ENCODE data around the gene SOX10. TPM values are rescaled to one million over a fixed set of nuclear protein-coding genes. Genes with fewer than 3 reads are reported as not detected.

SOX10 gene
- total RNA-seq, 1 donor from 2014 or later: not detected

DNA sequence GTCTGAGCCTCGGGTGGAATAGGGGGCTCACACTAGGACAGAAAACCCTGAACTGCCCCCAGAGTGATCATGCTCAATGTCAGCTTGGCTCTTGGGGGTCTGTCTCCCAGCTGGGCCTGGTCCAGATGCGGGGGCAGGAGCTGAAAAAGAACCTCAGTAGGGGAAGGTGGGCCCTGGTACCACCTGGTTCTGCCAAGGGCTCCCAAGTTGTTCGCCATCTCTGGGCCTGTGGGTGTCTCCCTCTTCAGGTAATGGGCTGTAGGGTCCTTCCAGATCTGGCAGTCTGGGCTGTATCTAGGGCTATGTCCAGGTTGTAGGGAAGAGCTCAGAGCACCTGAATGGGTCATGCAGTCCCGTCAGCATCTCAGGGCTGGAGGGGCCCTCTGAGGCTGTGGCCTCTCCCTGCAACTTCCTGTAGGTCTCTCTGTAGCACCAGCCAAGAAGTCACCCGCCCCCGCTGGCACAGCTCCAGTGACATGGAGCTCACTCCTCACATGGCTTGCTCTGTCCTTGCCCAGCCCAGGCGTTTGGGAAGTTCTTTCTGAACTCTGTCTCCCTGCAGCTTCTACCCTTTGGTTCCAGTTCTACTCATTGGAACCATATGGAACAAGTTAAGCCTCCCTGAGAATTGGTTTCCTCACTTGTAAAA lies 33.0 kb upstream of the SOX10 start:
- DNase-seq (ENCODE audit: low spot score): no peak

DNA sequence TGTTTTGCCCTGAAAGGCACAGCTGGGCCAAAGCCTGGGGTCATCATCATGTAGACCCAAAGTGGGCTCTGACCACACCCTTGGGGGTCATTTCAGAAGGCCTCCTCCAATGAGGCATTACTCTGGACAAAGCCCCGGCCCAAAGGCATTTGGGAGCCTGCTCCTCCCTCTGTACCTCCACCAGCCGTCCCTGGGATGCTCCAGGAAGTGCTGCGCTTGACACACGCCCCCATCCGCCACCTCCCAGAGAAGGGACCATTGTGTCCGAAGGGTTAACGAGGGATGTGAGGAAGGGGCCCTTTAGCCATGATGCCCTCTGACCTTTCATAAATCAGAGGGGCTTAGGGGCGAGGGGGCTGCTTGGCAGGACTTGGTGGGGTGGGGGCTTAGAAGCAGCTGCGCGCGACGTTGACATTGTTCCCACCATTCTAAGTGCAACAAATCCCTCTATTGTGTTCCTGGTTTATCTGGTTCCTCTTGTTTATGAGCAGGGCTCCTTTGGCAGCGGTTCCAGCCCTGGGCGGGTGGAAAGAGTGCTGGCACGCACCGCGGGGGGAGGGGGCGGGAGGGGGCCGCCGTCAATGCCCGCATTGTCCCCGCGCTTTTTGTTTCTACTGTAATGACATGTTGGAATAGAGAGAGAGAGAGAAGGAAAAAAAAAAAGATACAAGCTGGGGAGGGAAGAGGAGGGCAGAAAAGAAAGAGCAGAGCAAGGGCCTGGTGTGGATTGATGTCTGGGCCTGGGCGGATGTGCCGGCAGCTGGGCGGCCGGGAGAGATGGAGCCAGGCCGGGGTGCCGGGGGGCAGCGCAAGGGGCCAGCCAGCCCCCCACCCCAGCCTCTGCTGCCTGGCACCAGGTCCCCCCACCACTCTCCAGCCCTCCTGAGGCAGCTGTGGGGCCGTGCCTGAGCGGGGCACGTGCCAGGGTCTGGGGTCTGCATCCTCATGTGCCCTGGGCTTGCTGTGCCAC lies 32.1 kb upstream of the SOX10 start:
- no peak for DNase-seq (ENCODE audit: low spot score)

DNA sequence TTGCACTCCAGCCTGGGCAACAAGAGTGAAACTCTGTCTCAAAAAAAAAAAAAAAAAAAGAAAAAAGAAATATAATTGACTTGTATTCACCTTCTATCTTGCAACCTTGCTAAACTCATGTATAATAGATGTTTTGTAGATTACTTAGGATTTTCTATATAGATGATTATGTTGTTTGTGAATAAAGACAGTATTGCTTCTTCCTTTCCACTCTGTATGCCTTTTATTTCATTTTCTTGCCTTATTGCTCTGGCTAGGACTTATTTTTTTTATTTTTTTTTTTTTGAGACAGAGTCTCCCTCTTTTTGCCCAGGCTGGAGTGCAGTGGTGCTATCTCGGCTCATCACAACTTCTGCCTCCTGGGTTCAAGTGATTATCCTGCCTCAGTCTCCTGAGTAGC lies 29.7 kb upstream of the SOX10 start:
- no peak for DNase-seq (ENCODE audit: low spot score)

DNA sequence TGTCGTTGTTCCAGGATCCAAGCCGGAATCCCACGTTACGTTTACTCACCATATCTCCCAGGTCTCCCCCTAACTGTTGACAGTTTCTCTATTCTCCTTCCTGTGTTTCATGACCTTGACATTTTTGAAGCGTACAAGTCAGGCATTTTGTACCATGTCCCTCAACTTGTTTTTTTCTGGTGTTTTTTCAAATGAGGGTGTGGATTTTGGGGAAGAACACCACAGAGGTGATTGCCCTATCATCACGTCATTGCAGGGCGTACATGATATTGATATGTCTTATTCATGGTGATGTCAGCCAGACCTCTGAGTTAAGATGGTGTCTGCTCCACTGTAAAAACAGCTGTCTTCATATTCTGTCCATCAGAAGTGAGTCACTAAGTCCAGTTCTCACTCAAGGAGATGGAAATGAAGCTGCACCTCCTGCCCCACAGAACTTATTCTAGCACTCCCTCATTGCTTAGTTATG lies 28.3 kb upstream of the SOX10 start:
- DNase-seq (ENCODE audit: low spot score): no peak

DNA sequence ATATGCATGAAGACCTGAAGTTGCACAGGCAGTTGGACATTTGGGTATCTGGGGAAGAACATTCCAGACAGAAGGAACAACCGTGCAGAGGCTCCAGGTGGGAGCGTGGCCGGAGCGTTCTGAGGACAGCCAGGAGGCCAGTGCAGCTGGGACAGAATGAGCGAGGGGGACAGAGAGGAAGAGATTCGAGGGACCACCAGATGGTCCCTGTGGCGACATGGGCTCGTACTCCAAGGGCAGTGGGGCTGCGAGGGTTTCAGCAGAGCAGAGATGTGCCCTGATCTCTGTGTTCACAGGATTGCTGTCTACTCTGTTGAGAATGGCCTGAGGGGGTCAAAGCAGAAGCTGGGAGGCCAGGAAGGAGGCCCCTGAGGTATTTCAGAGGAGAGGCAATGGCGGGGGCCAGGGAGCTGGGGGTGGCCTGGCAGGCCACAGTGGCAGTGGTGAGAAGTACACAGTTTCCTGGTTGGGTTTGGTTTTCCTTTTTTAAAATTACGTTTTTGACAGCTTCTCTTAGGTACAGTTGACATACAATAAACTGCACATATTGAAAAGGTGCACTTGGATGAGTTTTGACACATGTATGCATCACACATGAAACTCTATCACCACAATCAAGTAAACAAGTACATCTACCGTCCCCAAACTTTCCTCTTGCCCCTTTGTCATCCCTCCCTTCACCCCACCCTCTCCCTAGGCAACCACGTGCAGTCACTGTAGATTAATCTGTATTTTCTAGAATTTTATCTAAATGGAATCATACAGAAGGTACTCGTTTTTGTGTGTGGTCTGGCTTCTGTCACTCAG lies 24.8 kb upstream of the SOX10 start:
- no peak for DNase-seq (ENCODE audit: low spot score)

DNA sequence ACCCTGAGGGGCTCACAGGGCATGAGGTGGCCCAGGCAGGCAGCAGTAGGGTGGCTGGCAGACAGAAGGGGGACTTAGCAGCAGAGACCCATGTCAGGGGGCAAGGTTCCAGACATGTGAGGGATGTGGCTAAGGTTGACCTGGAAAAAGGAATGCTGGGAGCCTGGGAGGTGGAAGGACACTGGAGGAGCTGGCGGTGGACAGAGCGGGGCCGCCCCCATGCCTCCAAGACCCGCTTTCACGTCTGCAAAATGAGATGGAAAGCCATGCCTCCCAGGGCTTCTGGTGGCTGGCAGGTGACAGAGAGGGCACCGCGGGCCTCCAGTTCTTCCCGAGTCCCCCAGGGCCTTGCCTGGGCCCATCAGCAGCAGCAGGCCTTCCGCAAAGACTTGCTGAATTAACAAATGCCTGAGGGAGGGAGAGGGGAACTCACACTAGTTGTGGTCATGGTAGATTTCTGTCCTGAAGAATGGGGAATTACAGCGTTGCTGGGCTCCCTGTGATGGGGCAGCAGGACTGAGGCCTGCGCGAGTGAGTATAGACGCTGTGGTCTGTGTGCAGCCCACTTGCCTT lies 23.1 kb upstream of the SOX10 start:
- DNase-seq (ENCODE audit: low spot score): no peak

DNA sequence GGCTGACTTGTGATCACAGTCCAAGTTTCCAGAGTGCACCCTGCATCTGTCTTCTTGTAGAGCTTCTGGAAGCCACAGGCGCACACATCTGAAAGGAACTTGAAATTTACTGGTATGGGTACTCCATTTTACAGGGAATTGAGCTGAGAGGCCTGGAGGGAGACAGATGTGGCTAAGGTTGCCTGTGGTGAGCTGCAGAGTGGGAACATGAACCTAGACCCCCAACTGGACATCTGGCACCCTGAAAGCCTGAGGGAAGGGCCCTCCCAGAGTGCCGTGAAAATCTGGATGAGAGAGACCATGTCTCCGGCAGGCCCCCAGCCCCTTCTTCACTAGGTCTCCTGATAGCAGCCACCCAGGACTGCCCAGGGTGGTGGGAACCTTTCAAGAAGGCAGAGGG lies 22.6 kb upstream of the SOX10 start:
- no peak for DNase-seq (ENCODE audit: low spot score)

DNA sequence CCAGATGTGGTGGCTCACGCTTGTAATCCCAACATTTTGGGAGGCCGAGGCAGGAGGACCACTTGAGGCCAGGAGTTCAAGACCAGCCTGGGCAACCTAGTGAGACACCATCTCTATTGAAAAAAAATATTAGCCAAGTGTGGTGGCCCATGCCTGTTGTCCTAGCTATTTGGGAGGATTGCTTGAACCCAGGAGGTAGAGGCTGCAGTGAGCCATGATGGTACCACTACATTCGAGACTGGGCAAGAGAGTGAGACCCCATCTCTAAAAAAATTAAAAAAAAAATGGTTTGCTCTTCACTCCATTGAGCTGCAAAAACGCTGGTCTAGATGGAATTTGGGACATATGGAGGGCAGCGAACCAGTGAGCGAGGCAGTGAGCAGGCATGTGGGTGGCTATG lies 21.6 kb upstream of the SOX10 start:
- DNase-seq (ENCODE audit: low spot score): no peak

DNA sequence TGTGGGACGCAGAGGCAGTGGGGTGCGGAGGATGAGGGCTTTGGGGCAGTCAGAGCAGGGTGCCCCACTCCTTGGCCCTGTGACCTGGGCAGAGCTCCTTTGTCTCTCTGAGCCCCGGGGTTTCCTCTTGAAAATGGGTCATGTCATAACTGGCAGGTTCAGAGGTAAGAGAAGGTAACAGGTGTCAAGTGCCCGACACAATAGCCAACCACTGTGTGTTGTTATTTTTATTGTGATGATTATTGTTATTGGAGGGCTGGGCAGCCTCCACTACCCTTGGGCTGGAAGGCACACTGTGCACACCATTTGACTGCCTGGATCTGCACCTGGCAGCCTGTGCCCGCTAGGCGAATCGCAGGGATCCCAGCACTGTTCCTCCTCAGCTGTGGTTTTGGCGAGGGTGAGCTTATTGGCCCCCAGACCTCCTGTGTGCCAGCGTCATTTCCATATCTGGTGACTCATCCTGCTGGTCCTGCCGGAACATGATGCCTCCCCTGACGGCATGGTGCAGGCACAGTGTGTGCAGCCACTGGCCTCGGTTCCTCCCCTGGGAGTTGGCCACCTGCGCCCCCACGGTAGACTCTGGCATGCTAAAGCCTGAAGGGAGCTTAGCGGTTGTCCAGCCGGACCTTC lies 15.4 kb upstream of the SOX10 start:
- no peak for DNase-seq (ENCODE audit: low spot score)

DNA sequence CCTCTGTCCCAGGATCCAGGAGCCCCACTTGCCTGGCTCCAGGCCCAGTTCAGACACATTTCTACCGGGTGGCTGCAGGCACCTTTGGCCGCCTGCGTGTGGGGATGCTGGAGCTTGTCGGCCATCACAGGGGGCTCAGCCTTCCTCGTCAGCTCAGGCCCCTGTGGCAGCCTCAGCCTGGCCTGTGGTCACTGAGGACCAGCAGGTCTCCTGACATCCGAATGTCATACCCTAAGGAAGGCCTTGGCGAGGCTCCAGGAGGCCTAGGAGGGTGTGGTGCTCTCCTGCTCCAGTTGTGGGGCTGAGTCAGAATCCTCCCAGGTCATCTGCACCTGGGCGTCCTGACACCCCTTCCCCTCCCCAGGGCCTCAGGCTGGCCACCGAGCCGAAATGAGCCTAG lies 14.9 kb upstream of the SOX10 start:
- no peak for DNase-seq (ENCODE audit: low spot score)

DNA sequence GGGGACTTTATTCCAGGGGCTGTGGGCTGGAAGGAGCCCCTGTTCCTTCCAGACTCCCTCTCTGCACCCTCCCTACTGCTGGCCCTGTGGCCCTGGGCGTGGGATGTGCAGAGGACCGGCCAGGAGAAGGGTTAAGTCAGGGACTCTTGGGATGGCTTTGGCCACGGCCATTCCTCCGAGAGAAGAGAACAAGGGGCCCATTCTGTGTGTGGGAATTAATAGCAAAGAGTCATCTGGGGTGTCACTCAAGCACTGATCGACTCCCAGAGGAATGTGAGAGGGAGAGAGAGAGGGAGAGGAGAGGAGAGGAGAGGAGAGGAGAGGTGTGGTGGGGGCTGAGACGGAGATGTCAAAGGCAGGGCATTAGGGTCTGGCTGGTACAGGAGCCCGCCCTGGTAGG lies 14.2 kb upstream of the SOX10 start:
- DNase-seq (ENCODE audit: low spot score): no peak

DNA sequence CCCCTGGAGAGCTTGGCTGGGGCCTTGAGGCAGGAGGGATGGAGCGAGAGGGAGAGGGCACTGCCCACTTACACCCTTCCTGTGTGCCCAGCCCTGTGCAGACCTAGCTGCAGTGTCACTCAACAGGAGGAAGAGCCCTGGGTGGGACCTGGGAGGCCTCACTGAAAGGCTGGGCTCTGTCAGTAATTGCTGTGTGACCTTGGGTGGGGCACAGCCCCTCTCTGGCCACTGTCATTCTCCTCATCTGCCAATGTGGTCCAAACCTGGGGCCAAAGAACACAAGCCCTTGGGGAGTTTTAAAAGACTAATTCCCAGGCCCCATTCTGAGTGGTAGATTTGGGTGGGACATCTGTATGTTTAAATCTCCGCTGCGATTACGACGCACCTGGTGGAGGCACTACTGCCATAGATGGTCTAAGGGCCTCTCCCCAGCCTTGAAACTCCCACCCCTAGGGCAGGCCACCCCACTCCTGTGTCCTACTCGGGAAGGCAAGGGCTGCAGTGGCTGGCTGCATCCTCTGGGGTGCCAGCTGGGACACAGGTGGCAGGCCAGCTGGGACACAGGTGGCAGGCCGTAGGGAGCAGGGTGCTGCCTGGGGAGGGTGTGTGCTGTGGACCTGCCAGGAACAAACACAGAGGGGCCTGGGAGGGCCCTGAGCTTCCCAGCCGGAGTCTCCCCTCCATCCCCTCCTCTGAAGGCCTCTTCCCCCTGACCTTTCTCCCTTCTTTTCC lies 12.3 kb upstream of the SOX10 start:
- no peak for DNase-seq (ENCODE audit: low spot score)

DNA sequence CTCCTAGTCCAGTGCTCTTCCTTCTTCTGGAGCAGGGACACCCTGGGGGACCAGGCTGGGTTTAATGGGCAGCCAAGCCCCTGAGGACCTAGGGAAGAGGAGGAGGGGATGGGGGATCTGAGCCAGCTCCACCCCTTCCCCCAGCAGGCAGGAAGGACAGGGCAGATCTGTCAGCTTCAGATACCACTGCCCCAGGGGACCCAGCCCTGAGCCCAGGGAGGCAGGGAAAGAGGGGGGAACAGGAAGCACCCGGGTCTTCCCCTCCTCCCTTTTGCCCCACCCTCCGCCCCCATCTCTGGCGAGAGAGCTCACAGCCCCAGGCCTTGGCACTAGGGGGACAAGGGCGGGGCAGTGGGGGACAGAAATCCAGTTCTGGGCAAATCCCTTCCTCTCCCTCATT lies 11.7 kb upstream of the SOX10 start:
- no peak for DNase-seq (ENCODE audit: low spot score)

DNA sequence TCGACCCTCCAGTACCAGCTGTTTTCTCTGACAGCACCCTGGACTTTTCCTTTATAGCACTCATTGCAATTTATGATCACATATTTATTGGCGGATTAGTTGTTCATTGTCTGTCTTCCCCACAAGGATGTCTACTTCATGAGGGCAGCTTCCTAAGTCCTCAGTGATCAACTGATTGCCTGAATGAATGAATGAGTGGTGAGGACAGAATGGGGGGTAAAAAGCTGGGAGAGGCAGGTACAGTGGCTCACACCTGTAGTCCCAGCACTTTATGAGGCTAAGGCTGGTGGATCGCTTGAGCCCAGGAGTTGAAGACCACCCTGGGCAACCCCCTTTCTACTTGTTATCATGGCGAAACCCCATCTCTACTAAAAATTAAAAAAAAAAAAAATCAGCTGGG lies 11.1 kb upstream of the SOX10 start:
- DNase-seq (ENCODE audit: low spot score): no peak

DNA sequence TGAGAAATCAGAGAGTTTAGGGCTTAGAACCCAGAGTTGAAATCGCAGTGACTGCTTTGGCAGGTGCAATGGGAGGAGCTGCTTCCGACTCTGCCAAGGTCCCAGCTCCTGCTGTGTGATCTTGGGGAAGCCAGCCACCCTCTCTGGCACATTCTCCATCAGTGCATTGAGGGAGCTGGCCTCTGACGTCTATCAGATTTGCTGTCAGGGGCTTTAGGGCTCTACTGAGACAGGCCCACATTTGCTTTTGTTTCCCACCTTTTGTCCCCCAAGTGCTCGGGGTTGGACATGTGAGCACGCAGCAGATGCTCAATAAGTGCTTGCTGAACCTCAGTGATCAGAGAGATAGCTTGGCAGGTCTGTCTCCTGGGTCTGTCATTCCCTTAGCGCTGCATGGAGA lies 10.6 kb upstream of the SOX10 start:
- DNase-seq (ENCODE audit: low spot score): no peak

DNA sequence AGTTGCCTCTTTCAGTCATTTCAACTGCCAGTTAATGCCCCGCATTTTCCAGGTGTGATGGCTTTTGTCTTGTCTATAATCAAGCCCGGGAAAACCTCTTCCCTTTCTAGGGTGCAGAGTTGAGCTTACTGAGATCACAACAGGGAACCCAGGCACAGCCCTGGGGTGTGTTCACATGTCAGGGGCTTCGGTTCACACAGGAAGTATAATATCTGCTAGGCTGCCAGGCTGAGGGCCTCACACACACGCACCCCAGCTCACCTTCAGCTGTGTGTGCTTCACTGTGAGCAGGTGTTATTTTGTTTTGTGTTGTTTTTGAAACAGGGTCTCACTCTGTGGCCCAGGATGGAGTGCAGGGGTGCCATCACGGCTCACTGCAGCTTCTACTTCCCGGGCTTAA lies 9.7 kb upstream of the SOX10 start:
- no peak for DNase-seq (ENCODE audit: low spot score)

DNA sequence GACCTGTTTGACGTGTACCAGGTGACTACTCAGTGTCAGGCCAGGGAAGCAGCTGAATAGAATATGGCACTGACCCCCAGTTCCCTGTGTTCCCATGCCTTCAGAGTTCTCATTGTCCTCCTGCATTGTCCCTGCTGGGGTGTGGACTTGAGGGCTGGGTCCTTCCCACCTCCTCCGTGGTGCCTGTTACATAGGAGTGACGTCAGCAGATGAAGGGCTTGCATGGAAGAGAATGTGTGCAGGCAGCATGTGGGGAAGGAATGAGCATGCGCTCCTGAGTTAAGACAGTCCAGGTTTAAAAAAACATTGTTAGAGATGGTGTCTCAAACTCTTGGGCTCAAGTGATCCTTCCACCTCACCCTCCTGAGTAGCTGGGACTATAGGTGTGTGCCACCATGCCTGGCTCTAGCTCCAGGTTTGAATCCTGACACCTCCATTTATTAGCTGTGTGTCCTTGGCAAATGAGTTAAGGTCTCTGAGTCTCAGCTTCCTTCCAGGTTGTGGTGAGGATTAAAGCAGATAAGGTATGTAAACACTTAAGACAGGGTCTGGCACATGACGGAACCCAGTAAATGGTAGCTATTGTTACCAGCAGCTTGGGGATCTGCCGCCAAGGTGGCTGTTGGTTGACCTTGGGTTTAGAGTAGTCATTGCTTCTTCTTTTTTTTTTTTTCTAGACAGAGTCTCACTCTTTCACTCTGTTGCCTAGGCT lies 7.5 kb upstream of the SOX10 start:
- DNase-seq (ENCODE audit: low spot score): no peak

DNA sequence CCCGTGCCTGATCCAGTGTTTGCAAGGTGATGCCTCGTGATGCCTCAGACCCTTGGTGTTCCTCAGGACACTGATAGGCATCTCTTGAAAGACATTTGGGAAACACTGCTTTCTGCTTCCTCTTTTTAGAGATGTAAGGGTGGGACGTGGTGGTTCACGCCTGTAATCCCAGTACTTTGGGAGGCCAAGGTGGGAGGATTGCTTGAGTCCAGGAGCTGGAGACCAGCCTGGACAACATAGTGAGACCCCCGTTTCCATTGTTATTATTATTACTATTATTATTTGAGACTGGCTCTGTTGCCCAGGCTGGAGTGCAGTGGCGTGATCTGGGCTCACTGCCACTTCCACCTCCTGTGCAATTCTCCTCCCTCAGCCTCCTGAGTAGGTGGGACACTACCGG lies 6.5 kb upstream of the SOX10 start:
- DNase-seq (ENCODE audit: low spot score): no peak

DNA sequence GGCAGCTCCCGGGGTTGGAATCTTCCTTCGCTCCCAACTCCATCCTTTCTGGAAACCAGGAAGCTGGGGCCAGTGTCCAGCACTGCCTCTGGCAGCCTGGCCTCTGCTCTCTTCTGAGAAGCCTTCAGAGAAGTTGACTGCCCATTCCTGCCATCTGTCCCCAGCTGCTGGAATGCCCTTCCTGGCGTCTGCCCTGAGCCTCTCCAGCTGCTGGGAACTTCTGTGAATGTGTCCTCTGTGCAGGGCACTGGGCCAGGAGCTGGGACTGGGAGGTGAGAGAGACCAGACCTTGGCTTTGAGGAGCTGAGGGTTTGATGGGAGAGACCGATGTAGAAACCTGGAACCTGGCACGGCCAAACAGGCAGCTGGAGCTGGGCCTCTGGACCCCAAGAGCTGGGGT lies 5.9 kb upstream of the SOX10 start:
- no peak for DNase-seq (ENCODE audit: low spot score)

All from mesenteric fat pad (tissue), 1 donor.